H9 (cell line): Measurements from ENCODE around the gene TRPV4. TPM values are rescaled to one million over a fixed set of nuclear protein-coding genes. Genes with fewer than 3 reads are reported as not detected.

ENCODE experiments used
- DNase-seq: peaks from one replicate; pipeline ENCODE4 v3.0.0-alpha.2; 2017
- H2AFZ ChIP-seq: one replicate; pipeline ENCODE4 v1.6.1; 2013; ENCODE audit warnings: mild to moderate bottlenecking, low read length, control low read depth, moderate library complexity
- H2AK5ac ChIP-seq: 2 replicates; pipeline ENCODE4 v1.6.1; 2013; ENCODE audit warnings: low read length, control low read depth, mixed read lengths; ENCODE audit not compliant: insufficient read length
- H2BK120ac ChIP-seq: one replicate; pipeline ENCODE4 v1.6.1; 2013; ENCODE audit warnings: low read depth, mild to moderate bottlenecking, low read length, control low read depth, inconsistent platforms; ENCODE audit not compliant: poor library complexity, severe bottlenecking
- H2BK12ac ChIP-seq: 2 replicates; pipeline ENCODE4 v1.6.1; 2013; ENCODE audit warnings: low read length, control low read depth, mixed read lengths, low read depth; ENCODE audit not compliant: insufficient read length
- H2BK15ac ChIP-seq: 2 replicates; pipeline ENCODE4 v1.6.1; 2013; ENCODE audit warnings: low read depth, low read length, control low read depth
- H2BK20ac ChIP-seq: one replicate; pipeline ENCODE4 v1.6.1; 2013; ENCODE audit warnings: low read depth, mild to moderate bottlenecking, low read length, control low read depth, inconsistent platforms; ENCODE audit not compliant: poor library complexity, severe bottlenecking
- H2BK5ac ChIP-seq: 2 replicates; pipeline ENCODE4 v1.6.1; 2013; ENCODE audit warnings: low read length, control low read depth, mixed read lengths; ENCODE audit not compliant: insufficient read length
- H3K14ac ChIP-seq: 2 replicates; pipeline ENCODE4 v1.6.1; 2013; ENCODE audit warnings: low read length, control low read depth; ENCODE audit not compliant: insufficient read depth
- H3K18ac ChIP-seq: 2 replicates; pipeline ENCODE4 v1.6.1; 2013; ENCODE audit warnings: low read depth, mild to moderate bottlenecking, mixed read lengths, low read length, control low read depth; ENCODE audit not compliant: insufficient read length
- H3K23ac ChIP-seq: 2 replicates; pipeline ENCODE4 v1.6.1; 2013; ENCODE audit warnings: low read length, control low read depth, mixed read lengths, low read depth; ENCODE audit not compliant: insufficient read length
- H3K23me2 ChIP-seq: 2 replicates; pipeline ENCODE4 v1.6.1; 2013; ENCODE audit warnings: low read depth, mild to moderate bottlenecking, mixed read lengths, low read length, control low read depth; ENCODE audit not compliant: insufficient read length, poor library complexity, severe bottlenecking
- H3K27ac ChIP-seq: 2 replicates; pipeline ENCODE4 v1.5.1; 2013; ENCODE audit warnings: low read length, control low read depth, mixed read lengths, low read depth; ENCODE audit not compliant: insufficient read length
- H3K27me3 ChIP-seq: 2 replicates; pipeline ENCODE4 v1.6.1; 2013; ENCODE audit warnings: low read length, control low read depth, inconsistent platforms; ENCODE audit not compliant: insufficient read depth
- H3K4ac ChIP-seq: 2 replicates; pipeline ENCODE4 v1.6.1; 2013; ENCODE audit warnings: low read depth, mild to moderate bottlenecking, control low read depth, inconsistent platforms, low read length, moderate library complexity
- H3K4me1 ChIP-seq: 2 replicates; pipeline ENCODE4 v1.6.1; 2013; ENCODE audit warnings: low read length, control low read depth, inconsistent platforms; ENCODE audit not compliant: insufficient read depth
- H3K4me2 ChIP-seq: 2 replicates; pipeline ENCODE4 v1.6.1; 2013; ENCODE audit warnings: low read length, control low read depth, mixed read lengths; ENCODE audit not compliant: insufficient read length, insufficient read depth
- H3K56ac ChIP-seq: 2 replicates; pipeline ENCODE4 v1.6.1; 2013; ENCODE audit warnings: low read depth, mild to moderate bottlenecking, mixed read lengths, low read length, control low read depth; ENCODE audit not compliant: insufficient read length
- H3K79me1 ChIP-seq: 2 replicates; pipeline ENCODE4 v1.6.1; 2013; ENCODE audit warnings: low read depth, mild to moderate bottlenecking, moderate library complexity, low read length, control low read depth, inconsistent platforms; ENCODE audit not compliant: insufficient read depth, poor library complexity, severe bottlenecking
- H3K79me2 ChIP-seq: 2 replicates; pipeline ENCODE4 v1.6.1; 2013; ENCODE audit warnings: low read length, control low read depth, inconsistent platforms; ENCODE audit not compliant: insufficient read depth
- H3K9ac ChIP-seq: 2 replicates; pipeline ENCODE4 v1.6.1; 2013; ENCODE audit warnings: low read length, control low read depth, mixed read lengths; ENCODE audit not compliant: insufficient read length; ENCODE audit errors: extremely low read depth
- H3K9me3 ChIP-seq: one replicate; pipeline ENCODE4 v1.6.1; 2013; ENCODE audit warnings: low read depth, low read length, inconsistent platforms; ENCODE audit not compliant: control insufficient read depth
- H3T11ph ChIP-seq: one replicate; pipeline ENCODE4 v1.6.1; 2013; ENCODE audit warnings: mild to moderate bottlenecking, low read length, control low read depth, inconsistent platforms
- H4K20me1 ChIP-seq: one replicate; pipeline ENCODE4 v1.6.1; 2013; ENCODE audit not compliant: control insufficient read depth, insufficient read length, insufficient read depth
- H4K5ac ChIP-seq: 2 replicates; pipeline ENCODE4 v1.6.1; 2013; ENCODE audit warnings: low read depth, mild to moderate bottlenecking, mixed read lengths, low read length, control low read depth; ENCODE audit not compliant: insufficient read length
- H4K8ac ChIP-seq: replicated peaks from 2 replicates; pipeline ENCODE4 v1.6.1; 2013; ENCODE audit warnings: low read length, control low read depth, mixed read lengths, low read depth; ENCODE audit not compliant: insufficient read length
- H4K91ac ChIP-seq: 2 replicates; pipeline ENCODE4 v1.6.1; 2013; ENCODE audit warnings: low read depth, mild to moderate bottlenecking, moderate library complexity, mixed read lengths, low read length, control low read depth; ENCODE audit not compliant: insufficient read length
- H3K27ac Mint-ChIP-seq, 3 experiments: 2 replicates in 2 of 3; 3 replicates in 1 of 3; pipeline ENCODE4 v1.8.0; 2020 to 2021; ENCODE audit warnings: mixed read lengths in 3 of 3, mild to moderate bottlenecking in 1 of 3, moderate library complexity in 1 of 3
- H3K27me3 Mint-ChIP-seq: 2 replicates; pipeline ENCODE4 v1.8.0; 2021; ENCODE audit warnings: low read depth, mild to moderate bottlenecking, moderate library complexity, mixed read lengths
- H3K36me3 Mint-ChIP-seq, 3 experiments: 2 replicates in 2 of 3; 3 replicates in 1 of 3; pipeline ENCODE4 v1.8.0; 2020 to 2021; ENCODE audit warnings: low read depth in 3 of 3, mixed read lengths in 3 of 3; ENCODE audit not compliant: insufficient read depth in 1 of 3
- H3K4me1 Mint-ChIP-seq, 2 experiments: 2 replicates each; pipeline ENCODE4 v1.8.0; 2020; ENCODE audit warnings: mixed read lengths in 2 of 2
- H3K4me3 Mint-ChIP-seq, 2 experiments: 2 replicates in 1 of 2; 3 replicates in 1 of 2; pipeline ENCODE4 v1.8.0; 2020 to 2021; ENCODE audit warnings: mild to moderate bottlenecking in 2 of 2, mixed read lengths in 2 of 2, moderate library complexity in 1 of 2
- H3K9me3 Mint-ChIP-seq, 2 experiments: 2 replicates in 1 of 2; 3 replicates in 1 of 2; pipeline ENCODE4 v1.8.0; 2020; ENCODE audit warnings: mild to moderate bottlenecking in 2 of 2, mixed read lengths in 2 of 2, moderate library complexity in 1 of 2
- CTCF ChIP-seq: fragments of 200-600 bp; sonication (generic); conservative IDR thresholded peaks from 3 replicates; pipeline ENCODE4 v1.8.0; 2021; ENCODE audit warnings: antibody characterized with exemption, mild to moderate bottlenecking
- WGBS: extraction: QIAGEN DNeasy Blood & Tissue Kit; methylation state at CpG from one replicate; pipeline ENCODE4 v1.1.7; 2013; ENCODE audit warnings: missing lambda C conversion rate, low lambda C conversion rate, mixed read lengths; ENCODE audit not compliant: insufficient read length; ENCODE audit errors: extremely low coverage; 5-methylcytosine and 5-hydroxymethylcytosine counted together
- total RNA-seq: library from RNA; stranded (reverse); gene quantifications from 2 replicates; pipeline ENCODE4 v1.2.1, GENCODE V29; 2021

The TRPV4 gene
- total RNA-seq, 1 experiment from 2014 or later, result 4.9 TPM

- Histone ChIP-seq H3K4ac (no peak overlapping the region), H3K18ac (no peak overlapping the region), H3K23ac (no peak overlapping the region), H4K8ac (no peak overlapping the region), H4K20me1 (no peaks in the 10 kb centered on the region), H3K56ac (no peak overlapping the region), H3K9ac (no peak overlapping the region), H4K5ac (no peak overlapping the region), H3K9me3 (no peaks in the 10 kb centered on the region), H2BK12ac (no peak overlapping the region), H3K79me2 (no peaks in the 10 kb centered on the region), H3K27me3 (no peaks in the 10 kb centered on the region), H4K91ac (no peak overlapping the region), H3K23me2 (no peaks in the 10 kb centered on the region), H2BK120ac (no peak overlapping the region), H3K4me2 (no peak overlapping the region), H2BK20ac (no peak overlapping the region), H3K27ac (no peak overlapping the region), H3K4me1 (no peaks in the 10 kb centered on the region; the same call in 1 of the 2 replicates), H2AK5ac (no peak overlapping the region), H3K14ac (no peak overlapping the region), H3T11ph (no peak overlapping the region), H2BK5ac (no peak overlapping the region), H2AFZ (no peak overlapping the region), H3K79me1 (no peaks in the 10 kb centered on the region), H2BK15ac (no peak overlapping the region)
- no CpG with 5 or more reads among the region's 4 CpGs for WGBS
- DNase-seq, result no peak
- Mint-ChIP-seq H3K27me3 (peaks cover 21% of the 10 kb centered on the region), H3K27ac (peak overlapping the region in 1 of 3 experiments; percentile 65; a peak in 1 of 7 replicates), H3K4me1 (peaks cover 29 to 47% of the 10 kb centered on the region in 2 experiments), H3K9me3 (no peaks in the 10 kb centered on the region; a peak in 1 of 5 replicates), H3K4me3 (no peak overlapping the region), H3K36me3 (no peaks in the 10 kb centered on the region)
- TF ChIP-seq CTCF, result no peak
Observed at GRCh38 chr12:109738209-109738608, 95.0 kb downstream of the TRPV4 start.
